Thyroid gland (tissue), 4 donors: ENCODE results near the gene NXNL2. TPM values are rescaled to one million over a fixed set of nuclear protein-coding genes. Genes with fewer than 3 reads are reported as not detected.

Experiments
- DNase-seq, 2 donors: peaks; one replicate each; pipeline ENCODE4 v3.0.0-alpha.2; 2019
- H3K27ac ChIP-seq, 3 donors: fragments of 200-600 bp; sonication (generic); 1 replicate in 2 of 3; 2 replicates in 1 of 3; pipeline ENCODE4 v1.5.1; 2016 to 2019; ENCODE audit warnings: mild to moderate bottlenecking in 1 of 3, moderate library complexity in 1 of 3
- H3K27me3 ChIP-seq: fragments of 200-600 bp; sonication (generic); one replicate; pipeline ENCODE4 v1.5.1; 2019
- H3K36me3 ChIP-seq, 2 donors: fragments of 200-600 bp; sonication (generic); one replicate each; pipeline ENCODE4 v1.5.1; 2016 to 2019
- H3K4me1 ChIP-seq, 2 donors: fragments of 200-600 bp; sonication (generic); one replicate each; pipeline ENCODE4 v1.5.1; 2017 to 2019
- H3K4me3 ChIP-seq, 3 donors: fragments of 200-600 bp; sonication (generic); replicated peaks in 1 of 3; 1 replicate in 2 of 3; 2 replicates in 1 of 3; pipeline ENCODE4 v1.5.1; 2016; ENCODE audit warnings: mild to moderate bottlenecking in 1 of 3
- H3K9me3 ChIP-seq: fragments of 200-600 bp; sonication (generic); one replicate; pipeline ENCODE4 v1.5.1; 2017
- POLR2A ChIP-seq, 2 donors: fragments of 450-650 bp; IDR thresholded peaks; one replicate each; pipeline ENCODE4 v1.6.1; 2017; ENCODE audit warnings: antibody characterized with exemption in 2 of 2, mild to moderate bottlenecking in 2 of 2, moderate library complexity in 1 of 2
- WGBS, 2 donors: methylation state at CpG; one replicate each; pipeline ENCODE4 v1.1.5; 2017; 5-methylcytosine and 5-hydroxymethylcytosine counted together
- intact Hi-C: fragments of 100-400 bp; cut with DNase I; formaldehyde crosslinking; loops from one replicate; pipeline ENCODE4 v1.15.1; 2023
- total RNA-seq, 4 donors: library from RNA; depleted of rRNA; stranded (reverse); fragments of >200 nt; gene quantifications; one replicate each; pipeline ENCODE4 v1.2.3, GENCODE V29; 2016
- TF ChIP-seq, protein P1 (sequence below), 6 experiments: fragments of 200-600 bp in 3 of 6; fragments of 450-650 bp in 3 of 6; sonication (generic) in 3 of 6; IDR thresholded peaks; one replicate each; pipeline ENCODE4 v1.5.1; 2016 to 2019; ENCODE audit warnings: antibody characterized with exemption in 6 of 6, mild to moderate bottlenecking in 2 of 6, inconsistent platforms in 1 of 6, moderate library complexity in 1 of 6

The NXNL2 gene
- total RNA-seq, 4 donors from 2014 or later = 0.49 to 1.3 (median 0.81) TPM; not detected in 1

DNA sequence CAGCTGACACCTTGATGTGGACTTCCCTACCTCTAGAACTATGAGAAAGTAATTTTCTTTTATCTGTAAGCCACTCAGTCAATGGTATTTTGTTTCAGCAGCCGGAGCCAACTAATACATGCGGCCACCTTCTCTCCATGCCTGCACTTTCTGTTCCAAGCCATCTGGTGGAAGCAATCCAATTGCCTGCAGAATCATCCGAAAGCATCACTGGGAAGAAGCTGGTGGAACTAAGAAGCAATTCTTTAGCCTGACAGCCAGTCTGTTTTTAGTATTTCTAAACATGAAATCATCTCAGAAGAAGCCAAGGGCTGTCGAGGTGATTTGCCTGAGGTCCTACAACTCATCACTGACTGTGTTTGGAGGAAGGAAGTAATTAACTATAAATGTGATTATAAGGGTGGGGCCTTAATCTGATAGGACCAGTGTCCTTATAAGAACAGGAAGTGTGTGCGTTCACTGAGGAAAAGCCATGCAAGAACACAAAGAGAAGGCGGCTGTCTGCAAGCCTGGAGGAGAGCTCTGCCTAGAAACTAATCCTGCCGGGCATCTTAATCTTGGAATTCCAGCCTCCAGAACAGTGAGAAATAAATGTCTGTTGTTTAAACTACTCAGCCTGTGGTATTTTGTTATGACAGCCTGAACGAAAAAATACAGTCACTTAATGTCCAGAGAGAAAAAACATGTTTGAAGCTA, 49.1 kb downstream of the NXNL2 start:
- Histone ChIP-seq H3K27ac (no peak overlapping the region), H3K4me3 (no peak overlapping the region), H3K36me3 (no peaks in the 10 kb centered on the region), H3K27me3 (no peaks in the 10 kb centered on the region), H3K9me3 (no peaks in the 10 kb centered on the region), H3K4me1 (no peaks in the 10 kb centered on the region)
- intact Hi-C loops = no loop called here
- 62 to 72% methylated on average over 8 of the region's 8 CpGs for WGBS, 2 donors
- TF ChIP-seq, protein P1, sequence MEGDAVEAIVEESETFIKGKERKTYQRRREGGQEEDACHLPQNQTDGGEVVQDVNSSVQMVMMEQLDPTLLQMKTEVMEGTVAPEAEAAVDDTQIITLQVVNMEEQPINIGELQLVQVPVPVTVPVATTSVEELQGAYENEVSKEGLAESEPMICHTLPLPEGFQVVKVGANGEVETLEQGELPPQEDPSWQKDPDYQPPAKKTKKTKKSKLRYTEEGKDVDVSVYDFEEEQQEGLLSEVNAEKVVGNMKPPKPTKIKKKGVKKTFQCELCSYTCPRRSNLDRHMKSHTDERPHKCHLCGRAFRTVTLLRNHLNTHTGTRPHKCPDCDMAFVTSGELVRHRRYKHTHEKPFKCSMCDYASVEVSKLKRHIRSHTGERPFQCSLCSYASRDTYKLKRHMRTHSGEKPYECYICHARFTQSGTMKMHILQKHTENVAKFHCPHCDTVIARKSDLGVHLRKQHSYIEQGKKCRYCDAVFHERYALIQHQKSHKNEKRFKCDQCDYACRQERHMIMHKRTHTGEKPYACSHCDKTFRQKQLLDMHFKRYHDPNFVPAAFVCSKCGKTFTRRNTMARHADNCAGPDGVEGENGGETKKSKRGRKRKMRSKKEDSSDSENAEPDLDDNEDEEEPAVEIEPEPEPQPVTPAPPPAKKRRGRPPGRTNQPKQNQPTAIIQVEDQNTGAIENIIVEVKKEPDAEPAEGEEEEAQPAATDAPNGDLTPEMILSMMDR (IDR thresholded peaks at IDR 0.05) = no peak
- no peak for TF ChIP-seq POLR2A (IDR thresholded peaks at IDR 0.05)
- no peak for DNase-seq

DNA sequence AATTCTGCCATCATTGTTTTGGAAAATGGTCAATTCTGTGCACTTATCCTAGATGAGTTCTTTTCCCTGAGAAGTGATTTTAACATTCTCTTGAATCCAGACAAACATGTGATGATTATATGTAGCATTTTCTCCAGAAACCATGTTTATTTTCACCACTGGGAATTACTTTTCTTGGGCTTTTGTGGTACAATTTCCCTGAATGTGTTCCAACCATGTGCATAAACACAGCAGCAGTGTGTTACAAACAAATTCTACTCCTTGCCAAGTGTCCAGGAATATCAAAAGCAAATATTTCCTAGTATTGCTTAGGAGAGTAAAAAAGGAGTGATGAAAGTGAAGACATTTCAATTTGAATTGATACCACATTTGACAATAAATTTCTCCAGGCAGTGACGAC, 50.4 kb downstream of the NXNL2 start:
- H3K27ac ChIP-seq = no peak overlapping the region
- H3K9me3 ChIP-seq = no peaks in the 10 kb centered on the region
- no peaks in the 10 kb centered on the region for H3K27me3 ChIP-seq
- H3K36me3 ChIP-seq = no peaks in the 10 kb centered on the region
- no peaks in the 10 kb centered on the region for H3K4me1 ChIP-seq
- WGBS, 2 donors = 90 to 94% methylated on average over 1 of the region's 1 CpG
- no peak for DNase-seq
- TF ChIP-seq, protein P1 (IDR thresholded peaks at IDR 0.05) = no peak
- TF ChIP-seq POLR2A (IDR thresholded peaks at IDR 0.05) = no peak
- intact Hi-C loops = no loop called here
- no peak overlapping the region for H3K4me3 ChIP-seq

DNA sequence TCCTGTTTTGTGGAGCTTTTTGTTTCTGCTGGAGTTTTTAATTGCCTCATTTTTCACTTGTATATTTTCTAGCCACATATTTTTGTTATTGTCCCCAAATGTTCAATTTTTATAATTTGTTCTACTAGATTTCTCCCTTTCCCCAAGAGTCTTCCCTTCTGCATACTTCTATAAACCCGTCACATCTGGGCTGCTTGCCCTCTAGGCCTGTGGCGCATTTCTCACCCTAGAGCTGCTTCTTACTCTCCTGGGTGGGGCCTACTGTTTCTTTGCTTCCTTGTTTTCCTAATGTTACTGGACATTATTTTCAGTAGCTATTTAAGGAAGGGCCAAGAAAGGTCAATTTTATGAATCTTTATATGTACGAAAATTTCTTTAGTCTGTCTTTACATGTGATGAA, 51.5 kb downstream of the NXNL2 start:
- Histone ChIP-seq H3K9me3 (no peaks in the 10 kb centered on the region), H3K4me1 (no peaks in the 10 kb centered on the region), H3K27me3 (no peaks in the 10 kb centered on the region), H3K27ac (no peak overlapping the region), H3K4me3 (no peak overlapping the region), H3K36me3 (no peaks in the 10 kb centered on the region)
- no peak for TF ChIP-seq POLR2A (IDR thresholded peaks at IDR 0.05)
- TF ChIP-seq, protein P1 (IDR thresholded peaks at IDR 0.05) = no peak
- no peak for DNase-seq
- intact Hi-C loops = no loop called here
- 90 to 92% methylated on average over 3 of the region's 3 CpGs for WGBS, 2 donors

DNA sequence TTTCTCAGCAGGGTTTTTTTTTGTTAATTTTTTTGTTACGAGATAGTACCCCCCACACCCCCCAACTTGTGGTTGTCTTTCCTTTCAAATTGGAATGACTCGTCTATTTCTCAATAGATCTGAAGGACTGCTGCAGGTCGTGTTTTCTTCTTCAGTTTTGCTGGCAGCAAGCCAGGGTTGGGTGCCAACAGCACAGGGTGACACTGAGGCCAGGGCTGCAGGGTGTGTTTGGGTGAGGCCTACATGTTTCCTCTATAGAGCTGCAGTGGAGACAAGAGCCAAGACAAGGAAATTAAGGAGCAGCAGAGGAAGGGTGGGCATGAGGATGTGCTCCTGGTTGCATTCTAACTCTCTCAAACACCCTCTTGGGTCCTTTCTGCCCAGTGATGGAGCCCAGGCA, 52.2 kb downstream of the NXNL2 start:
- peak; percentile 28 to 41 for DNase-seq
- intact Hi-C loops = no loop called here
- Histone ChIP-seq H3K27ac (no peak overlapping the region), H3K4me1 (no peaks in the 10 kb centered on the region), H3K27me3 (no peaks in the 10 kb centered on the region), H3K4me3 (no peak overlapping the region), H3K36me3 (no peaks in the 10 kb centered on the region), H3K9me3 (no peaks in the 10 kb centered on the region)
- 43 to 59% methylated on average over 3 of the region's 3 CpGs for WGBS, 2 donors
- TF ChIP-seq POLR2A (IDR thresholded peaks at IDR 0.05) = no peak

DNA sequence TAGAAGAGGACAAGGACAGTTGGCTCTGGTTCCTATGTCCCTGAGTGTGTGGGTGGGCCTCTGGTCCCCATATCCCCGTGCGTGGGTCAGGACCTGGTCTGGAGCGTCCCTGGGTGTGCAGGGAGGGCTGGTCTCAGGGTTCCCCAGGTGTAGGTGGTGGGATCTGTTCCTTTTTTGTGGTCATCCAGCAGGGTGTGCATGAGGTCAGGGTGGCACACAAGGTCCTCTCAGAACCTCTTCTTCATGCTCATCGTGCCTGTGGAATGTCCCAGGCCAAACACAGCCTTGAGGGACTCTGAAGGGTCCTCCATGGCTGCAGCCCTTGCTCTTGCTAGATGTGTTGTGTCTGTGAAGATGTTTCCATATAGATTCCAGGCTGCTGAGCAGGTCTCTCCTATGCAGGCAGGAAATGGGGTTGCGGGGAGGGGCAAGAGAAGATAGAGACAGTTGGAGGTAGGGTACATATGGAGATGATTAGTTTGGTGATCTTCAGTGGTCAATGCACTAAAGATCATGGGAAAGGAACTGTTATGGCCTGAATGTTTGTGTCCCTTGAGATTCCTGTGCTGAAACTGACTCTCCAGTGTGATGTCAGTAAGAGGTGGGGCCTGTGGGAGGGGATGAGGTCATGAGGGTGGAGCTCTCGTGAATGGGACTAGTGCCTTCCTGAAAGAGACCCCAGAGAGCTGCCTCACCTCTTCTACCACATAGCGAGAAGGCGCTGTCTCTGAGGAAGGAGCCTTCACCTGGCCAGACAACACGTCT, 53.1 kb downstream of the NXNL2 start:
- Histone ChIP-seq H3K27ac (no peak overlapping the region), H3K36me3 (no peaks in the 10 kb centered on the region), H3K9me3 (no peaks in the 10 kb centered on the region), H3K4me3 (no peak overlapping the region), H3K4me1 (no peaks in the 10 kb centered on the region), H3K27me3 (no peaks in the 10 kb centered on the region)
- intact Hi-C loops = no loop called here
- no peak for TF ChIP-seq POLR2A (IDR thresholded peaks at IDR 0.05)
- TF ChIP-seq, protein P1 (IDR thresholded peaks at IDR 0.05) = no peak
- 84 to 89% methylated on average over 9 of the region's 9 CpGs for WGBS, 2 donors
- DNase-seq = no peak
